GM12878 (cell line): ENCODE measurements around the gene ENGASE.
A peak's percentile ranks its signal among the peaks of the same experiment; 100 is the strongest.

Experiments
- CREB1 ChIP-seq: IDR thresholded peaks from 2 replicates; pipeline ENCODE4 v1.6.1; 2012; ENCODE audit warnings: low read depth, mild to moderate bottlenecking, inconsistent platforms
- EZH2 ChIP-seq: IDR thresholded peaks from 2 replicates; pipeline ENCODE4 v1.6.1; 2012; ENCODE audit warnings: low read depth, mild to moderate bottlenecking, control low read depth, inconsistent platforms, low read length, borderline replicate concordance; ENCODE audit not compliant: control insufficient read depth
- JUNB ChIP-seq: IDR thresholded peaks from 2 replicates; pipeline ENCODE4 v1.6.1; 2016; ENCODE audit warnings: antibody characterized with exemption, mild to moderate bottlenecking
- MTA3 ChIP-seq: IDR thresholded peaks from 2 replicates; pipeline ENCODE4 v1.6.1; 2012; ENCODE audit warnings: low read length, inconsistent platforms, borderline replicate concordance
- NFIC ChIP-seq: IDR thresholded peaks from 2 replicates; pipeline ENCODE4 v1.6.1; 2012; ENCODE audit warnings: low read depth, mild to moderate bottlenecking, inconsistent platforms, low read length, moderate library complexity
- NFYA ChIP-seq: IDR thresholded peaks from 2 replicates; pipeline ENCODE4 v1.6.1; 2011; ENCODE audit warnings: low read depth, mild to moderate bottlenecking, low read length, improper control_type of control experiment, borderline replicate concordance
- NR2C2 ChIP-seq: IDR thresholded peaks from 2 replicates; pipeline ENCODE4 v1.6.1; 2011; ENCODE audit warnings: borderline replicate concordance, low read depth; ENCODE audit not compliant: control insufficient read depth, insufficient read length
- POLR2A ChIP-seq: IDR thresholded peaks from 2 replicates; pipeline ENCODE4 v1.6.1; 2011; ENCODE audit warnings: low read depth, mild to moderate bottlenecking, low read length
- SREBF2 ChIP-seq: IDR thresholded peaks from 2 replicates; pipeline ENCODE4 v1.6.1; 2012; ENCODE audit warnings: mild to moderate bottlenecking, low read length
- SRF ChIP-seq, 2 experiments: IDR thresholded peaks; 2 replicates each; pipeline ENCODE4 v1.6.1; 2011; ENCODE audit warnings: low read depth in 2 of 2, low read length in 2 of 2, mild to moderate bottlenecking in 1 of 2, moderate library complexity in 1 of 2
- TF ChIP-seq, protein P1 (sequence below), 3 experiments: IDR thresholded peaks in 2 of 3; conservative IDR thresholded peaks in 1 of 3; 2 replicates each; pipeline ENCODE4 v1.5.1; 2011; ENCODE audit warnings: low read depth in 3 of 3, low read length in 3 of 3, mild to moderate bottlenecking in 3 of 3, control low read depth in 2 of 3, moderate library complexity in 2 of 3, inconsistent platforms in 1 of 3, mixed read lengths in 1 of 3; ENCODE audit not compliant: control insufficient read depth in 2 of 3, insufficient read depth in 1 of 3; ENCODE audit errors: extremely low read depth in 1 of 3
- TF ChIP-seq, protein P2 (sequence below): fragments of 450-650 bp; formaldehyde crosslinking; IDR thresholded peaks from 2 replicates; pipeline ENCODE4 v1.4.0; 2020; ENCODE audit warnings: mild to moderate bottlenecking, moderate library complexity
- TF ChIP-seq, protein P3 (sequence below): IDR thresholded peaks from 2 replicates; pipeline ENCODE4 v1.6.1; 2011; ENCODE audit warnings: low read depth, low read length, improper control_type of control experiment, borderline replicate concordance

- TF ChIP-seq, protein P1, sequence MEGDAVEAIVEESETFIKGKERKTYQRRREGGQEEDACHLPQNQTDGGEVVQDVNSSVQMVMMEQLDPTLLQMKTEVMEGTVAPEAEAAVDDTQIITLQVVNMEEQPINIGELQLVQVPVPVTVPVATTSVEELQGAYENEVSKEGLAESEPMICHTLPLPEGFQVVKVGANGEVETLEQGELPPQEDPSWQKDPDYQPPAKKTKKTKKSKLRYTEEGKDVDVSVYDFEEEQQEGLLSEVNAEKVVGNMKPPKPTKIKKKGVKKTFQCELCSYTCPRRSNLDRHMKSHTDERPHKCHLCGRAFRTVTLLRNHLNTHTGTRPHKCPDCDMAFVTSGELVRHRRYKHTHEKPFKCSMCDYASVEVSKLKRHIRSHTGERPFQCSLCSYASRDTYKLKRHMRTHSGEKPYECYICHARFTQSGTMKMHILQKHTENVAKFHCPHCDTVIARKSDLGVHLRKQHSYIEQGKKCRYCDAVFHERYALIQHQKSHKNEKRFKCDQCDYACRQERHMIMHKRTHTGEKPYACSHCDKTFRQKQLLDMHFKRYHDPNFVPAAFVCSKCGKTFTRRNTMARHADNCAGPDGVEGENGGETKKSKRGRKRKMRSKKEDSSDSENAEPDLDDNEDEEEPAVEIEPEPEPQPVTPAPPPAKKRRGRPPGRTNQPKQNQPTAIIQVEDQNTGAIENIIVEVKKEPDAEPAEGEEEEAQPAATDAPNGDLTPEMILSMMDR (IDR thresholded peaks at IDR 0.05 in 2 of 3, conservative IDR thresholded peaks at IDR 0.05 in 1 of 3; ENCODE audit: control insufficient read depth in 2 of 3, extremely low read depth in 1 of 3, insufficient read depth in 1 of 3, low read depth in 3 of 3, low read length in 3 of 3) = no peak
- no peak for TF ChIP-seq NR2C2
- no peak for TF ChIP-seq SREBF2
- TF ChIP-seq NFIC = no peak
- TF ChIP-seq, protein P2, sequence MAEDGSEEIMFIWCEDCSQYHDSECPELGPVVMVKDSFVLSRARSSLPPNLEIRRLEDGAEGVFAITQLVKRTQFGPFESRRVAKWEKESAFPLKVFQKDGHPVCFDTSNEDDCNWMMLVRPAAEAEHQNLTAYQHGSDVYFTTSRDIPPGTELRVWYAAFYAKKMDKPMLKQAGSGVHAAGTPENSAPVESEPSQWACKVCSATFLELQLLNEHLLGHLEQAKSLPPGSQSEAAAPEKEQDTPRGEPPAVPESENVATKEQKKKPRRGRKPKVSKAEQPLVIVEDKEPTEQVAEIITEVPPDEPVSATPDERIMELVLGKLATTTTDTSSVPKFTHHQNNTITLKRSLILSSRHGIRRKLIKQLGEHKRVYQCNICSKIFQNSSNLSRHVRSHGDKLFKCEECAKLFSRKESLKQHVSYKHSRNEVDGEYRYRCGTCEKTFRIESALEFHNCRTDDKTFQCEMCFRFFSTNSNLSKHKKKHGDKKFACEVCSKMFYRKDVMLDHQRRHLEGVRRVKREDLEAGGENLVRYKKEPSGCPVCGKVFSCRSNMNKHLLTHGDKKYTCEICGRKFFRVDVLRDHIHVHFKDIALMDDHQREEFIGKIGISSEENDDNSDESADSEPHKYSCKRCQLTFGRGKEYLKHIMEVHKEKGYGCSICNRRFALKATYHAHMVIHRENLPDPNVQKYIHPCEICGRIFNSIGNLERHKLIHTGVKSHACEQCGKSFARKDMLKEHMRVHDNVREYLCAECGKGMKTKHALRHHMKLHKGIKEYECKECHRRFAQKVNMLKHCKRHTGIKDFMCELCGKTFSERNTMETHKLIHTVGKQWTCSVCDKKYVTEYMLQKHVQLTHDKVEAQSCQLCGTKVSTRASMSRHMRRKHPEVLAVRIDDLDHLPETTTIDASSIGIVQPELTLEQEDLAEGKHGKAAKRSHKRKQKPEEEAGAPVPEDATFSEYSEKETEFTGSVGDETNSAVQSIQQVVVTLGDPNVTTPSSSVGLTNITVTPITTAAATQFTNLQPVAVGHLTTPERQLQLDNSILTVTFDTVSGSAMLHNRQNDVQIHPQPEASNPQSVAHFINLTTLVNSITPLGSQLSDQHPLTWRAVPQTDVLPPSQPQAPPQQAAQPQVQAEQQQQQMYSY (CRISPR knock-in tag) = no peak
- no peak for TF ChIP-seq CREB1
- no peak for TF ChIP-seq SRF (IDR thresholded peaks at IDR 0.05; ENCODE audit: low read depth in 2 of 2, low read length in 2 of 2)
- no peak for TF ChIP-seq EZH2
- no peak for TF ChIP-seq JUNB
- TF ChIP-seq MTA3 = no peak
- TF ChIP-seq, protein P3, sequence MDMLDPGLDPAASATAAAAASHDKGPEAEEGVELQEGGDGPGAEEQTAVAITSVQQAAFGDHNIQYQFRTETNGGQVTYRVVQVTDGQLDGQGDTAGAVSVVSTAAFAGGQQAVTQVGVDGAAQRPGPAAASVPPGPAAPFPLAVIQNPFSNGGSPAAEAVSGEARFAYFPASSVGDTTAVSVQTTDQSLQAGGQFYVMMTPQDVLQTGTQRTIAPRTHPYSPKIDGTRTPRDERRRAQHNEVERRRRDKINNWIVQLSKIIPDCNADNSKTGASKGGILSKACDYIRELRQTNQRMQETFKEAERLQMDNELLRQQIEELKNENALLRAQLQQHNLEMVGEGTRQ = no peak
- no peak for TF ChIP-seq NFYA
- TF ChIP-seq POLR2A = peak; percentile 13; the same call in 1 of the 2 replicates
These were observed 11.4 kb downstream of the ENGASE start for GRCh38 chr17:79085921-79086551.
